LNCAP (cell line): Measurements from ENCODE around the gene SYNDIG1.

Source experiments
- TF ChIP-seq, protein P1 (sequence below): fragments of 450-650 bp; IDR thresholded peaks from 2 replicates; pipeline ENCODE4 v1.5.1; 2017; ENCODE audit warnings: mild to moderate bottlenecking

Gene SYNDIG1

DNA sequence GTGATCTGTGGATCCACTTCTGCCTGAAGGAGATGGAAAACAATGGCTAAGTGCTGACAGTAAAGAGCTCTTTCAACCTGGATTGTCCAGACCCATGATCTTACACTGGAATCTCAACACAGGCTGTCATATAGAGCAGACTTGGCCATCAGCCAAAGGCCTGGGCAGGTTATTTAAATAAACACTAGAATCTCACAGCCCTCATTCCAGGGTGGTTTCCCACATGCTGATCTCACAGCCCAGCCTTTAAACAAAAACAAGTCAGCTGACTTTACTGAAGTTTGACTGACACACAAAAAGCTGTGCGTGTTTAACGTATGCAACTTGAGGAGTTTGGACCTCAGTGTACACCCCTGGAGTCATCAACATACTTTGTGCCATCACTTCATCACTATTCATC is 28.4 kb downstream of the SYNDIG1 start:
- TF ChIP-seq, protein P1, sequence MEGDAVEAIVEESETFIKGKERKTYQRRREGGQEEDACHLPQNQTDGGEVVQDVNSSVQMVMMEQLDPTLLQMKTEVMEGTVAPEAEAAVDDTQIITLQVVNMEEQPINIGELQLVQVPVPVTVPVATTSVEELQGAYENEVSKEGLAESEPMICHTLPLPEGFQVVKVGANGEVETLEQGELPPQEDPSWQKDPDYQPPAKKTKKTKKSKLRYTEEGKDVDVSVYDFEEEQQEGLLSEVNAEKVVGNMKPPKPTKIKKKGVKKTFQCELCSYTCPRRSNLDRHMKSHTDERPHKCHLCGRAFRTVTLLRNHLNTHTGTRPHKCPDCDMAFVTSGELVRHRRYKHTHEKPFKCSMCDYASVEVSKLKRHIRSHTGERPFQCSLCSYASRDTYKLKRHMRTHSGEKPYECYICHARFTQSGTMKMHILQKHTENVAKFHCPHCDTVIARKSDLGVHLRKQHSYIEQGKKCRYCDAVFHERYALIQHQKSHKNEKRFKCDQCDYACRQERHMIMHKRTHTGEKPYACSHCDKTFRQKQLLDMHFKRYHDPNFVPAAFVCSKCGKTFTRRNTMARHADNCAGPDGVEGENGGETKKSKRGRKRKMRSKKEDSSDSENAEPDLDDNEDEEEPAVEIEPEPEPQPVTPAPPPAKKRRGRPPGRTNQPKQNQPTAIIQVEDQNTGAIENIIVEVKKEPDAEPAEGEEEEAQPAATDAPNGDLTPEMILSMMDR = no peak

DNA sequence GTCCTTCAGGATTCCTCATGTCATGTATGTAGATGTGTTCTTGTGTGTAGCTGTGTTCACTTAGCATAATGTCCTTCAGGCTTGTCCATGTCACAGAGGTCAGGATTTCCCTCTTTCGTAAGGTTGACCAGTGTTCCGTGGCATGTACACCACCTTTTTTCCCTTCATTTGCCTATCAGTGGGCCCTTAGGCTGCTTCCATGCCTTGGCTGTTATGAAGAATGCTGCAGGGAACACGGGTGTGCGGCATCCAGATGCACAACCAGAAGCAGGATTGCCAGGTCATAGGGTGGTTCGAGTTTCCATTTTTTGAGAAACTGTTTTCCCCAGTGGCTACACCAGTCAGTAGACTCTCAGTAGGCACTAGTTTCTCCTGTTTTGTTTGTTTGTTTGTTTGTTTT is 29.2 kb downstream of the SYNDIG1 start:
- TF ChIP-seq, protein P1 = no peak

DNA sequence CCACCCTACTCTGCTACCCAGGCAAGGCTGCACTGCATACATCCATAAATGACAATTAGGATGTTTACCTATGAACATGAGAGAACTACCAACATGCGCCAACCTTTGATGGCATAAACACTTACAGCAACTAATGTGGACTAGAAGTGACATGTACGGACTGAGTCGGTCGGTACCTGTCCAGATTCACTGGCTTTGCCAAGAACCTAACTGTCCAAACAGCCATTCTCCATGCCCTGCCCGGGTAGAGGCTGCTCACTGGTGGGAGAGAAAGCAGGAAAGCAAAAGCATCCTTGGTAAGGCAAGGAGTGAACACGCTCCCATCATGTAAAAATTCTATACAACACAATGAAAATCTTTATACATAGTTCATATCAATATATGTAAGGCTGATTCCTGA is 30.0 kb downstream of the SYNDIG1 start:
- TF ChIP-seq, protein P1 = no peak

DNA sequence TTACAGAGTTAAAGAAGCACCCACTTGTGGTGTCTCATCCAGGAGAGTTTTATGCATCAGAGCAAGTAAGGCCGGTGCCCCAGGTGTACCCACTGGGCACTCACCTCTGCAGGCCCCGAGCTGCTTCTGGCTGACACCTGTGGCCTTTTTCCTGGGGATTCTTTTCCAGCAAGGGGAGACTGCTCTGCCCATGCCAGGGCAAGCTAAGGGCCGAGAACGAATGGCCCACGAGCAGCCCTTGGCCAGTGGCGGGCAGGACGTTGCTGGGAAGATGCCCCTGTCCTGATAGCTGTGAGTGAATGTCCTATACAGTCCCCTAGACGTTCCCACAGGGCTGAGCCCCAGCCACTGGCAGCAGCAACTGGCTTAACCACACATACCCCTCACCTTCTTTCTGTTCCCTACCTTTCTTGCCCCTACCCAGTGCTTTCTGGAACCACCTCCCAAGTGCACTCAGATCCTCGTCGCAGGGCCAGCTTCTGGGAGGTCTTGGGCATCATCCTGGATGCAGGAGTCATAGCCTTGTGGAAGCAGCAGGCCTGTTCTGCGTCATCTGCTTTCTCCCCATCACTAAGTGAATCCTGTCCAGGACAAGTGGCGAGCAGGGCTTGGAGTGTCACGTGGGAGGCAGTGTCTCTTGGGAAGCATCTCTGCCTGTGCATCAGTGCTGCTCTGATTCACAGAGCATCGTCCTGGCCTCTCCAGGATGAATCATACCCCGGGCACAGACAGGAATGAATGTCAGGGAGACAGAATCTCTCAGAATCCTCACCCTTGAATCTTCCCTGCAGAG is 32.5 kb downstream of the SYNDIG1 start:
- TF ChIP-seq, protein P1 = no peak

DNA sequence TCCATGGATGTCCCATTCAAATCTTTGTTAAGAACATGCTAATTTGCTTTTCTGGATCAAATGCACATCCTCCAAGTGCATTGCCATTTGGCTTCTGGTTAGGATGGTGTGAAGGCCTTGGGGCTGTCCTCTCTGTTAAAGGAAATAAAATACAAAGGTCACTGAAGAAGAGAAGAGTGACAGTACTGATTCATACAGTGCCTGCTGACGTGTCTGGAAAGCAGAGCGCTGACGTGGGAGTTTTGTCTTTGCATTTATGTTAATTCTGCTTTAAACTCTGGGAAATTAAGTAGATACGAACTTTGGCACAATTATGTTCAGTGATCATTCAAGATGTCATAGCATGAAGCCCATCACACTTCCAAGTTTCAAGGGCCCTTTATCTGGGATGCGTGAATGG is 33.2 kb downstream of the SYNDIG1 start:
- TF ChIP-seq, protein P1 = no peak

DNA sequence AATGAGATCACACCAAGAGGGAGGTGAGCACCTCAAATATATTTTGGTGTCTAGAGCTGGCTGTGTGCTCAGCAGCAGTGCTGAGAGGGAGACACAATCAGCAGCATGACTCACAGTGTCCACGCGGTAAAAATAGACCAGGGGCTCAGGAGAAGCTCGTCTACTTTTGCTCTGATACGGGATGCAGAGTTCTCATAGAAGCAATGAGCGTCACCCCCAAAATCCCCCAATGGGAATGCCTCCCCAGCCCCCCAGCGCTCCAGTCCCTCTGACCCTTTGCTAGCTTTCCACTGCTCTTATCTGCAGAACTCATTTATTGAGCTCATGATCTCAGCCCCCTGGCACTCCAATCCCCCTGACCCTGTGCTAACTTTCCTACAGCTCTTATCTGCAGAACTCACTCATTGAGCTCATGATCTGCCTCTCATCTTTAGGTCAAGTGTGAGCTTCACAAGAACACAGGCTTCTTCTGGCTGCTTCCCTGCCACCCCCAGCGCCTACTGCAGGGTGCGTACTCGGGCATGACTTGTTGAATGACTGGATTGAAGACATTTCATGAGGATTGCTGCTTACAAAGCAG is 34.0 kb downstream of the SYNDIG1 start:
- TF ChIP-seq, protein P1 = no peak

DNA sequence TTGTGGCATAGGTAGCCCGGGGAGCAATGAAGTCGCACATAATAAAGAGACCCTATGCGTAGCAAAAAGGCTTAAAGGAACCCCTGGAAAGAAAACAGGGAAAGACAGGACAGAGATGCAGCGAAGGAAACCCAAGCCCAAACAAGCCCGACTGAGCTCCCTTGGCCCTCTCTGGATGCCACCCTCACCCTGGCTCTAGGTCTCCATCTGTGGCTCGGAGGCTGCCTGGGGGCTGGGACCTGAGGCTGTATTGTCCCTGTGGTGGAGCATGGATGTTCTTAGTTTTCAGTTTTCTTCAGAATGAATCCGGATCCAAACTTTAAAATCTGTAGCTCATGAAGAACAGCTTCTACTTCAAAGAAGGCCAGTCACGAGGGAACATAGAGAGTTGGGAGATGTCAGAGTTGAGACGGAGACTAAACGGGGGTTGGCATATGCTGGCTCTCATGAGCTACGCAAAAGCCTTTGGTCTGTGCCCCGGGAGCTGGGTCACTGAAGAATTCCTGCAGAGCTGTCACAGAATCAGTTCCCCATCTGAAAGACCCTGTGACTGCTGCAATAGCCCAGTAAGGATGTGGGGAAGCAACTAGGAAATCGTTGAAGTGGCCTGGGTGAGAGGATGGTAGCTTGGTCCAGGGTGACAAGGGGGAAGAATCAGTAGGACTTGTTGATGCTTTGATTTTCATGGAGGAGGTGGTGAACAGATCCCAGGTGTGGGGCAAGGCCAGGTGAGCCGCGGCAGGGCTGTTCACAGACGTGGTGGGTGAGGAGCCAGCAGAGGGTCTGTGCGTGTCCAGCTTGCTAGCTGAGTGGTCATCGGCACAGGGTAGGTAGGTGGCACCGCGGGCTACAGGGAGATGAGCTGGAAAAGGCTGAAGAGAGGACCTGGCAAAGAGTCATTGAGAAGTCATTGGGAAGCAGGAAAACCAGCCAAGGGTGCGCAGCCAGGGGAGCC is 35.2 kb downstream of the SYNDIG1 start:
- TF ChIP-seq, protein P1 = no peak
